Measurements from ENCODE around the gene STAB2.

STAB2 gene

DNA sequence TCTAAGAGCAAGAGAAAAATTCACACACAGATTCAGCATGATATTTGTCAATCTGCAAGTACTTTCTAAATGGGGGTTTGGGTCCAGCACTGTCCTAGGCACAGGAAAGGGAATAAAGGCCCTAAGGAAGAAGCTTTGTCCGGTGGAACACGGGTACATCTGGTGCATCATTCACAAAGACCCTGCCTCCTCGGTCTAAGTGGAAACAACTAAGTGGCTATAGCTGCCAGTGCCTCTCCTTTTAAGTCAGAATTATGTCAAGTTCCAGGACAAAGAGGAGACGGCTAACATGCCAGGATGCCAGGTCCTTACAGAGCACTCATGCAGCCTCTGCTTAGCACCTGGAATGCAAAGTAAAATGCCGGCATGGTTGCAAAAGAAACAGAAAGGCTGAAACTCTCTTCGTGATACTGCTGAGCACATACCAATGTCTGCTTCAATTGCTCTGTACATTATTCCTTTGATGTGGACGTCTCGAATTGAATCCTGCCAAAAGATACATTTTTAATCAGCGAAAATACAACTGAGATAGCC lies 206.5 kb downstream of the STAB2 start:
- H3K4me3 ChIP-seq (IDR thresholded peaks at IDR 0.05; ENCODE audit: insufficient read depth, low read depth, low read length), result no peak overlapping the region
- H3K36me3 ChIP-seq (ENCODE audit: insufficient read depth), result no peaks in the 10 kb centered on the region

DNA sequence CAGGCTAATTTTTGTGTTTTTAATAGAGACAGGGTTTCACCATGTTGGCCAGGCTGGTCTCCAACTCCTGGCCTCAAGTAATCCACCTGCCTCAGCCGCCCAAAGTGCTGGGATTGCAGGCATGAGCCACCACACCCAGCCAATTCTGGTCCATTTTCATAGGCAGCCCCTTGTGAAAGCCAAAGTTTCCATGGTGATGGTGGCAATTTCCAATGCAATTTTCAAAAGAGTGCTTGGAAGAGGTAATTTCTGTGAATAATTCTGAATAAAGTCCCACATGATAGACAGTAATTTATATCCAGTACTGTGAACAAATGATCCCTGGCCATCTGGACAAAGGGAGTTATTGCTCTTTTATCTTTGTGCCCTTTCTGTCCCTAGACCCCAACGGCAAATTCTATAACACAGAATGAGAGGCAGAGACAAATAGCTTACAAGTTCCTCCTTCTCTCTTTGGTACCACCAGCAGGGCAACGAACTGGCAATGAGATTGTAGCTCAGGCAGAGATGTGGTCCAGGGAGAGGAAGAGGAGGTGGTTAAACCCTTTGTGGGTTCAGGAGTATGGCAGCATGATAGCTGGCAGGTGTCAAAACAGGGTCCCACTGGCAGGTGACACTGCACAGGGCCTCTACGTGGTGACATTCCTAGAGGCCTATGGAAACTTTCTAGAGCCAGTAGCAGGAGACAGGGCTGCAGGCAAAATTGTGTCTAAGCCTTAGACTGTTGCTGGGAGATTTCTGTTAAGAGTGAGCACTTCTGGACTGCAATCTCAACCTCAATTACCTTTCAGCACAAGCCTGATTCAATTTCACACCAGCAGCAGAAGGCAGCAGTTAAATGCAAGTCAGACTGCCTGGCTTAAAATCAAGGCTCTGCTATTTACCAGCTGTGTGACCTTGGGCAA lies 207.5 kb downstream of the STAB2 start:
- Histone ChIP-seq H3K27me3 (ENCODE audit: insufficient read depth, low read depth) (no peaks in the 10 kb centered on the region), H3K4me3 (IDR thresholded peaks at IDR 0.05; ENCODE audit: insufficient read depth, low read depth, low read length) (no peak overlapping the region), H3K9ac (no peak overlapping the region), H3K27ac (no peak overlapping the region), H2AFZ (ENCODE audit: low read depth) (no peak overlapping the region), H4K20me1 (ENCODE audit: insufficient read depth) (no peaks in the 10 kb centered on the region), H3K4me1 (ENCODE audit: low read depth, poor library complexity, severe bottlenecking) (no peaks in the 10 kb centered on the region), H3K79me2 (ENCODE audit: insufficient read depth, low read depth) (no peaks in the 10 kb centered on the region), H3K4me2 (no peak overlapping the region), H3K36me3 (ENCODE audit: insufficient read depth) (no peaks in the 10 kb centered on the region)
- TF ChIP-seq, protein P1, sequence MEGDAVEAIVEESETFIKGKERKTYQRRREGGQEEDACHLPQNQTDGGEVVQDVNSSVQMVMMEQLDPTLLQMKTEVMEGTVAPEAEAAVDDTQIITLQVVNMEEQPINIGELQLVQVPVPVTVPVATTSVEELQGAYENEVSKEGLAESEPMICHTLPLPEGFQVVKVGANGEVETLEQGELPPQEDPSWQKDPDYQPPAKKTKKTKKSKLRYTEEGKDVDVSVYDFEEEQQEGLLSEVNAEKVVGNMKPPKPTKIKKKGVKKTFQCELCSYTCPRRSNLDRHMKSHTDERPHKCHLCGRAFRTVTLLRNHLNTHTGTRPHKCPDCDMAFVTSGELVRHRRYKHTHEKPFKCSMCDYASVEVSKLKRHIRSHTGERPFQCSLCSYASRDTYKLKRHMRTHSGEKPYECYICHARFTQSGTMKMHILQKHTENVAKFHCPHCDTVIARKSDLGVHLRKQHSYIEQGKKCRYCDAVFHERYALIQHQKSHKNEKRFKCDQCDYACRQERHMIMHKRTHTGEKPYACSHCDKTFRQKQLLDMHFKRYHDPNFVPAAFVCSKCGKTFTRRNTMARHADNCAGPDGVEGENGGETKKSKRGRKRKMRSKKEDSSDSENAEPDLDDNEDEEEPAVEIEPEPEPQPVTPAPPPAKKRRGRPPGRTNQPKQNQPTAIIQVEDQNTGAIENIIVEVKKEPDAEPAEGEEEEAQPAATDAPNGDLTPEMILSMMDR (conservative IDR thresholded peaks at IDR 0.05; ENCODE audit: low read depth, low read length), result no peak

More for the DNA sequence above, 206.5 kb downstream of the STAB2 start:
- Histone ChIP-seq H3K9ac (no peak overlapping the region), H3K27me3 (ENCODE audit: insufficient read depth, low read depth) (no peaks in the 10 kb centered on the region), H3K4me1 (ENCODE audit: low read depth, poor library complexity, severe bottlenecking) (no peaks in the 10 kb centered on the region), H3K27ac (no peak overlapping the region), H3K79me2 (ENCODE audit: insufficient read depth, low read depth) (no peaks in the 10 kb centered on the region), H2AFZ (ENCODE audit: low read depth) (no peak overlapping the region), H4K20me1 (ENCODE audit: insufficient read depth) (no peaks in the 10 kb centered on the region), H3K4me2 (no peak overlapping the region)
- TF ChIP-seq, protein P1 (conservative IDR thresholded peaks at IDR 0.05; ENCODE audit: low read depth, low read length), result no peak

DNA sequence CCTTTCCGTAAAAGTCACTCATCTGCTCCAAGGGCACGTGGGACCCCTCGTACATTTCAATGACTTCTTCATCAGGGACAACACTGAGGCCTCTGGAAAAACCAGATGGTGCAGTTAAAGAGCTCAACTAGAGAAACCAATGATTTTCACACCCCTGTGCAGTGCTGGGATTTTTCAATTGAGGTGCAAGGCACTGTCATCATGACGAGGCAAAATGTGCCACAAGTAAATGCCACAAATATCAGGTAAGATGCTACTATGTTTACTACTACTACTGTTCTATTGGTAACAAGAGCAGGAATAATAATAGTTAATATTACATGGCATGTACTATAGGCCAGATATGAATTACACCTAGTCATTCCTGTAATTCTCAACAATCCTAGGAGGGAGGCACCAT lies 211.5 kb downstream of the STAB2 start:
- no peak overlapping the region for H2AFZ ChIP-seq (ENCODE audit: low read depth)
- no peak overlapping the region for H3K4me3 ChIP-seq (IDR thresholded peaks at IDR 0.05; ENCODE audit: insufficient read depth, low read depth, low read length)
- no peak overlapping the region for H3K9ac ChIP-seq
- no peaks in the 10 kb centered on the region for H3K36me3 ChIP-seq (ENCODE audit: insufficient read depth)
- no peaks in the 10 kb centered on the region for H4K20me1 ChIP-seq (ENCODE audit: insufficient read depth)
- TF ChIP-seq, protein P1 (conservative IDR thresholded peaks at IDR 0.05; ENCODE audit: low read depth, low read length), result no peak
- no peaks in the 10 kb centered on the region for H3K27me3 ChIP-seq (ENCODE audit: insufficient read depth, low read depth)
- H3K79me2 ChIP-seq (ENCODE audit: insufficient read depth, low read depth), result no peaks in the 10 kb centered on the region
- no peak overlapping the region for H3K27ac ChIP-seq
- no peaks in the 10 kb centered on the region for H3K4me1 ChIP-seq (ENCODE audit: low read depth, poor library complexity, severe bottlenecking)
- H3K4me2 ChIP-seq, result no peak overlapping the region

DNA sequence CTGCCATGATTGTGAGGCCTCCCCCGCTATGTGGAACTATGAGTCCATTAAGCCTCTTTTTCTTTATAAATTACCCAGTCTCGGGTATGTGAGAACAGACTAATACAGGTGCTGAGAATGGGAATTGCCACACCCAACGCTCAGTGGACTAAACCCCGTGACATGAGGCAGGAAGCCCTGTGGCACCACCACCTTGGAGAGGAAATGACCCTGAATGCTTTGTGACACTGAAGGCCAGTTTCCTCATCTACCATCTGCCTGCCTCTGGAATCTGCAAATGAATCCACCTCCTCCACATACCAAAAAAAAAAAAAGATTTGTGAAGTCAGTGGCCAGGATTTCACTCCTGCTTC lies 212.4 kb downstream of the STAB2 start:
- Histone ChIP-seq H3K4me3 (IDR thresholded peaks at IDR 0.05; ENCODE audit: insufficient read depth, low read depth, low read length) (no peak overlapping the region), H4K20me1 (ENCODE audit: insufficient read depth) (no peaks in the 10 kb centered on the region), H3K4me2 (no peak overlapping the region), H3K27me3 (ENCODE audit: insufficient read depth, low read depth) (no peaks in the 10 kb centered on the region), H3K79me2 (ENCODE audit: insufficient read depth, low read depth) (no peaks in the 10 kb centered on the region), H3K36me3 (ENCODE audit: insufficient read depth) (no peaks in the 10 kb centered on the region), H3K9ac (no peak overlapping the region), H3K27ac (no peak overlapping the region), H3K4me1 (ENCODE audit: low read depth, poor library complexity, severe bottlenecking) (no peaks in the 10 kb centered on the region), H2AFZ (ENCODE audit: low read depth) (no peak overlapping the region)
- TF ChIP-seq, protein P1 (conservative IDR thresholded peaks at IDR 0.05; ENCODE audit: low read depth, low read length), result no peak

Measured in KMS-11 (cell line).